ENCODE data around the gene AIG1.

GRCh38 chr6:143362192-143362558 is 301.5 kb downstream of the AIG1 start:
- TF ChIP-seq POLR2AphosphoS5 (IDR thresholded peaks at IDR 0.05) (no peak), TAF1 (IDR thresholded peaks at IDR 0.05; ENCODE audit: low read depth) (no peak)
- TF ChIP-seq, protein P1, sequence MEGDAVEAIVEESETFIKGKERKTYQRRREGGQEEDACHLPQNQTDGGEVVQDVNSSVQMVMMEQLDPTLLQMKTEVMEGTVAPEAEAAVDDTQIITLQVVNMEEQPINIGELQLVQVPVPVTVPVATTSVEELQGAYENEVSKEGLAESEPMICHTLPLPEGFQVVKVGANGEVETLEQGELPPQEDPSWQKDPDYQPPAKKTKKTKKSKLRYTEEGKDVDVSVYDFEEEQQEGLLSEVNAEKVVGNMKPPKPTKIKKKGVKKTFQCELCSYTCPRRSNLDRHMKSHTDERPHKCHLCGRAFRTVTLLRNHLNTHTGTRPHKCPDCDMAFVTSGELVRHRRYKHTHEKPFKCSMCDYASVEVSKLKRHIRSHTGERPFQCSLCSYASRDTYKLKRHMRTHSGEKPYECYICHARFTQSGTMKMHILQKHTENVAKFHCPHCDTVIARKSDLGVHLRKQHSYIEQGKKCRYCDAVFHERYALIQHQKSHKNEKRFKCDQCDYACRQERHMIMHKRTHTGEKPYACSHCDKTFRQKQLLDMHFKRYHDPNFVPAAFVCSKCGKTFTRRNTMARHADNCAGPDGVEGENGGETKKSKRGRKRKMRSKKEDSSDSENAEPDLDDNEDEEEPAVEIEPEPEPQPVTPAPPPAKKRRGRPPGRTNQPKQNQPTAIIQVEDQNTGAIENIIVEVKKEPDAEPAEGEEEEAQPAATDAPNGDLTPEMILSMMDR (IDR thresholded peaks at IDR 0.05; ENCODE audit: poor library complexity, severe bottlenecking): no peak
